ENCODE measurements around the gene MEPCE.

DNA sequence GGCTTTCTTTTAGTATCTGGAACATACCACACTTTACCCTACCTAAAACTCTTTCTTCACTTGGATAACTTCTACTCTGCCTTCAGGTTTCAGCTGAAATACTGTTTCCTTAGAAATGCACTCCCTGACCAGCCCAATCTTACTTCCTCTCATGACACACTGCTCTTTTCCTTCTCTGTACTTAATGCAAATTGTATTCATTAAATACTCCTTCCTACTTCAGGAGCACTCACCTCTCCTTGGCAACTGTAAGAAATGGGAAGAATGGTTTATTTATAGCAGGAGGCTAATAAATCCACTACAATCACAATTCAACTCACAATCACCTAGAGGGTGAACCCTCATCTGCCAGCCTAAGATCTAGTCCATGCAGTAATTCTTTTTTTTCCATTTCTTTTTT is 16.3 kb upstream of the MEPCE start:
- TF ChIP-seq, protein P1, sequence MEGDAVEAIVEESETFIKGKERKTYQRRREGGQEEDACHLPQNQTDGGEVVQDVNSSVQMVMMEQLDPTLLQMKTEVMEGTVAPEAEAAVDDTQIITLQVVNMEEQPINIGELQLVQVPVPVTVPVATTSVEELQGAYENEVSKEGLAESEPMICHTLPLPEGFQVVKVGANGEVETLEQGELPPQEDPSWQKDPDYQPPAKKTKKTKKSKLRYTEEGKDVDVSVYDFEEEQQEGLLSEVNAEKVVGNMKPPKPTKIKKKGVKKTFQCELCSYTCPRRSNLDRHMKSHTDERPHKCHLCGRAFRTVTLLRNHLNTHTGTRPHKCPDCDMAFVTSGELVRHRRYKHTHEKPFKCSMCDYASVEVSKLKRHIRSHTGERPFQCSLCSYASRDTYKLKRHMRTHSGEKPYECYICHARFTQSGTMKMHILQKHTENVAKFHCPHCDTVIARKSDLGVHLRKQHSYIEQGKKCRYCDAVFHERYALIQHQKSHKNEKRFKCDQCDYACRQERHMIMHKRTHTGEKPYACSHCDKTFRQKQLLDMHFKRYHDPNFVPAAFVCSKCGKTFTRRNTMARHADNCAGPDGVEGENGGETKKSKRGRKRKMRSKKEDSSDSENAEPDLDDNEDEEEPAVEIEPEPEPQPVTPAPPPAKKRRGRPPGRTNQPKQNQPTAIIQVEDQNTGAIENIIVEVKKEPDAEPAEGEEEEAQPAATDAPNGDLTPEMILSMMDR (IDR thresholded peaks at IDR 0.05) = no peak
- TF ChIP-seq POLR2A (IDR thresholded peaks at IDR 0.05; ENCODE audit: low read depth) = no peak
- TF ChIP-seq POLR2AphosphoS5 (IDR thresholded peaks at IDR 0.05) = no peak
